WTC11 (cell line): ENCODE results near the gene ZNF432.

Experiments
- ZNF263 ChIP-seq: sonication (generic); formaldehyde crosslinking; IDR thresholded peaks from 2 replicates; pipeline ENCODE4 v1.8.1; 2022; ENCODE audit warnings: low read depth, mild to moderate bottlenecking, moderate library complexity, missing genetic modification reagents
- TF ChIP-seq, protein P1 (sequence below): fragments of 200-600 bp; IDR thresholded peaks from 2 replicates; pipeline ENCODE4 v1.8.0; 2022; ENCODE audit warnings: antibody characterized with exemption
- TF ChIP-seq, protein P2 (sequence below): sonication (generic); formaldehyde crosslinking; IDR thresholded peaks from 2 replicates; pipeline ENCODE4 v1.8.1; 2023; ENCODE audit warnings: mild to moderate bottlenecking, missing genetic modification reagents, moderate library complexity
- TF ChIP-seq, protein P3 (sequence below): fragments of 250-450 bp; sonication (Bioruptor Pico); IDR thresholded peaks from 2 replicates; pipeline ENCODE4 v2.1.2; 2022; ENCODE audit warnings: mild to moderate bottlenecking, moderate library complexity
- TF ChIP-seq, protein P4 (sequence below): sonication (generic); formaldehyde crosslinking; IDR thresholded peaks from 2 replicates; pipeline ENCODE4 v1.8.1; 2022; ENCODE audit warnings: low read depth, missing genetic modification reagents, borderline replicate concordance

DNA sequence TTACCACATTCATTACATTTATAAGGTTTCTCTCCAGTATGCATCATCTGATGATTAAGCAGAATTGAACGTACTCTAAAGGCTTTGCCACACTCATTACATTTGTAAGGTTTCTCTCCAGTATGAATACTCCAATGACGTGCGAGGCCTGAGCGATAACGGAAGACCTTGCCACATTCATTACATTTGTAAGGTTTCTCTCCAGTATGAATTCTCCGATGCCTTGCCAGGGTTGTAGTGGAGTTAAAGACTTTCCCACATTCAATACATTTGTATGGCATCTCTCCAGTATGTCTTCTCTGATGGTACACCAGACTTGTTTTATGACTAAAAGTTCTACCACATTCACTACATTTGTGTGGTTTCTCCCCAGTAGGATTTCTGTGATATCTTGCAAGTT lies 16.8 kb upstream of the ZNF432 start:
- TF ChIP-seq, protein P1, sequence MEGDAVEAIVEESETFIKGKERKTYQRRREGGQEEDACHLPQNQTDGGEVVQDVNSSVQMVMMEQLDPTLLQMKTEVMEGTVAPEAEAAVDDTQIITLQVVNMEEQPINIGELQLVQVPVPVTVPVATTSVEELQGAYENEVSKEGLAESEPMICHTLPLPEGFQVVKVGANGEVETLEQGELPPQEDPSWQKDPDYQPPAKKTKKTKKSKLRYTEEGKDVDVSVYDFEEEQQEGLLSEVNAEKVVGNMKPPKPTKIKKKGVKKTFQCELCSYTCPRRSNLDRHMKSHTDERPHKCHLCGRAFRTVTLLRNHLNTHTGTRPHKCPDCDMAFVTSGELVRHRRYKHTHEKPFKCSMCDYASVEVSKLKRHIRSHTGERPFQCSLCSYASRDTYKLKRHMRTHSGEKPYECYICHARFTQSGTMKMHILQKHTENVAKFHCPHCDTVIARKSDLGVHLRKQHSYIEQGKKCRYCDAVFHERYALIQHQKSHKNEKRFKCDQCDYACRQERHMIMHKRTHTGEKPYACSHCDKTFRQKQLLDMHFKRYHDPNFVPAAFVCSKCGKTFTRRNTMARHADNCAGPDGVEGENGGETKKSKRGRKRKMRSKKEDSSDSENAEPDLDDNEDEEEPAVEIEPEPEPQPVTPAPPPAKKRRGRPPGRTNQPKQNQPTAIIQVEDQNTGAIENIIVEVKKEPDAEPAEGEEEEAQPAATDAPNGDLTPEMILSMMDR, result no peak
- no peak for TF ChIP-seq ZNF263 (CRISPR knock-in tag)
- TF ChIP-seq, protein P2, sequence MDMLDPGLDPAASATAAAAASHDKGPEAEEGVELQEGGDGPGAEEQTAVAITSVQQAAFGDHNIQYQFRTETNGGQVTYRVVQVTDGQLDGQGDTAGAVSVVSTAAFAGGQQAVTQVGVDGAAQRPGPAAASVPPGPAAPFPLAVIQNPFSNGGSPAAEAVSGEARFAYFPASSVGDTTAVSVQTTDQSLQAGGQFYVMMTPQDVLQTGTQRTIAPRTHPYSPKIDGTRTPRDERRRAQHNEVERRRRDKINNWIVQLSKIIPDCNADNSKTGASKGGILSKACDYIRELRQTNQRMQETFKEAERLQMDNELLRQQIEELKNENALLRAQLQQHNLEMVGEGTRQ (CRISPR knock-in tag), result no peak
- TF ChIP-seq, protein P3, sequence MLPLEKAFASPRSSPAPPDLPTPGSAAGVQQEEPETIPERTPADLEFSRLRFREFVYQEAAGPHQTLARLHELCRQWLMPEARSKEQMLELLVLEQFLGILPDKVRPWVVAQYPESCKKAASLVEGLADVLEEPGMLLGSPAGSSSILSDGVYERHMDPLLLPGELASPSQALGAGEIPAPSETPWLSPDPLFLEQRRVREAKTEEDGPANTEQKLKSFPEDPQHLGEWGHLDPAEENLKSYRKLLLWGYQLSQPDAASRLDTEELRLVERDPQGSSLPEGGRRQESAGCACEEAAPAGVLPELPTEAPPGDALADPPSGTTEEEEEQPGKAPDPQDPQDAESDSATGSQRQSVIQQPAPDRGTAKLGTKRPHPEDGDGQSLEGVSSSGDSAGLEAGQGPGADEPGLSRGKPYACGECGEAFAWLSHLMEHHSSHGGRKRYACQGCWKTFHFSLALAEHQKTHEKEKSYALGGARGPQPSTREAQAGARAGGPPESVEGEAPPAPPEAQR (CRISPR knock-in tag), result no peak
- TF ChIP-seq, protein P4, sequence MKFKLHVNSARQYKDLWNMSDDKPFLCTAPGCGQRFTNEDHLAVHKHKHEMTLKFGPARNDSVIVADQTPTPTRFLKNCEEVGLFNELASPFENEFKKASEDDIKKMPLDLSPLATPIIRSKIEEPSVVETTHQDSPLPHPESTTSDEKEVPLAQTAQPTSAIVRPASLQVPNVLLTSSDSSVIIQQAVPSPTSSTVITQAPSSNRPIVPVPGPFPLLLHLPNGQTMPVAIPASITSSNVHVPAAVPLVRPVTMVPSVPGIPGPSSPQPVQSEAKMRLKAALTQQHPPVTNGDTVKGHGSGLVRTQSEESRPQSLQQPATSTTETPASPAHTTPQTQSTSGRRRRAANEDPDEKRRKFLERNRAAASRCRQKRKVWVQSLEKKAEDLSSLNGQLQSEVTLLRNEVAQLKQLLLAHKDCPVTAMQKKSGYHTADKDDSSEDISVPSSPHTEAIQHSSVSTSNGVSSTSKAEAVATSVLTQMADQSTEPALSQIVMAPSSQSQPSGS (CRISPR knock-in tag), result no peak
